ENCODE measurements around the gene GNLY. TPM values are rescaled to one million over a fixed set of nuclear protein-coding genes. Genes with fewer than 3 reads are reported as not detected.

The GNLY gene
- total RNA-seq, 6 experiments from 2014 or later: 0.92 to 3.1 (median 1.6) TPM

GRCh38 chr2:85743304-85743978, 49.3 kb downstream of the GNLY start:
- 63% methylated on average over 7 of the region's 10 CpGs for WGBS (ENCODE audit: insufficient coverage, low coverage, low lambda C conversion rate, missing lambda C conversion rate)
- DNase-seq (no peak), ATAC-seq (no peak)
- H3K9me3 ChIP-seq: no peaks in the 10 kb centered on the region
- peak overlapping the region in 2 of 3 donors; percentile 57 to 74 for H3K27ac ChIP-seq
- peaks cover 0 to 37% (median 18%) of the 10 kb centered on the region in 4 donors for H3K4me1 ChIP-seq
- TF ChIP-seq CTCF (IDR thresholded peaks at IDR 0.05): no peak
- no peak for TF ChIP-seq POLR2A (IDR thresholded peaks at IDR 0.05)
- no peaks in the 10 kb centered on the region for H3K27me3 ChIP-seq
- intact Hi-C loops (cut with DNase I): no loop called here
- H3K36me3 ChIP-seq: no peaks in the 10 kb centered on the region
- no peak overlapping the region for H3K4me3 ChIP-seq

GRCh38 chr2:85744055-85744454, 49.9 kb downstream of the GNLY start:
- no peaks in the 10 kb centered on the region for H3K27me3 ChIP-seq
- H3K9me3 ChIP-seq: no peaks in the 10 kb centered on the region
- intact Hi-C loops (cut with DNase I): no loop called here
- H3K36me3 ChIP-seq: no peaks in the 10 kb centered on the region
- ATAC-seq: no peak
- no peak overlapping the region for H3K27ac ChIP-seq
- H3K4me1 ChIP-seq: peaks cover 0 to 37% (median 18%) of the 10 kb centered on the region in 4 donors
- DNase-seq: no peak
- TF ChIP-seq CTCF (IDR thresholded peaks at IDR 0.05) (no peak), POLR2A (IDR thresholded peaks at IDR 0.05) (no peak)
- 66% methylated on average over 4 of the region's 4 CpGs for WGBS (ENCODE audit: insufficient coverage, low coverage, low lambda C conversion rate, missing lambda C conversion rate)
- H3K4me3 ChIP-seq: no peak overlapping the region

- H3K27ac ChIP-seq: no peak overlapping the region
These were observed 50.8 kb downstream of the GNLY start for GRCh38 chr2:85744741-85745601.

GRCh38 chr2:85745619-85746018, 51.5 kb downstream of the GNLY start:
- DNase-seq: peak in 1 of 3 donors; percentile 18
- intact Hi-C loops (cut with DNase I): loop anchor here in 1 of 2 donors (5.0 kb wide), 1 partner anchor 67 kb away; no protein-coding TSS in a partner anchor
- Histone ChIP-seq H3K4me3 (no peak overlapping the region), H3K27ac (no peak overlapping the region), H3K36me3 (no peaks in the 10 kb centered on the region), H3K9me3 (no peaks in the 10 kb centered on the region), H3K4me1 (peaks cover 0 to 34% (median 16%) of the 10 kb centered on the region in 4 donors), H3K27me3 (no peaks in the 10 kb centered on the region)
- ATAC-seq: no peak
- TF ChIP-seq POLR2A (IDR thresholded peaks at IDR 0.05): no peak
- 69% methylated on average over 6 of the region's 8 CpGs for WGBS (ENCODE audit: insufficient coverage, low coverage, low lambda C conversion rate, missing lambda C conversion rate)

More at GRCh38 chr2:85744741-85745601, 50.8 kb downstream of the GNLY start:
- Histone ChIP-seq H3K9me3 (no peaks in the 10 kb centered on the region), H3K27me3 (no peaks in the 10 kb centered on the region), H3K4me3 (no peak overlapping the region), H3K4me1 (peaks cover 0 to 37% (median 18%) of the 10 kb centered on the region in 4 donors), H3K36me3 (no peaks in the 10 kb centered on the region)
- intact Hi-C loops (cut with DNase I): loop anchor here in 1 of 2 donors (5.0 kb wide), 1 partner anchor 67 kb away; no protein-coding TSS in a partner anchor
- DNase-seq (peak in 1 of 3 donors; percentile 30), ATAC-seq (no peak)
- WGBS (ENCODE audit: insufficient coverage, low coverage, low lambda C conversion rate, missing lambda C conversion rate): 54% methylated on average over 8 of the region's 10 CpGs
- TF ChIP-seq CTCF (IDR thresholded peaks at IDR 0.05): no peak

Data from right lobe of liver (tissue), 6 donors.